ENCODE measurements around the gene PLXDC1.

Gene PLXDC1

DNA sequence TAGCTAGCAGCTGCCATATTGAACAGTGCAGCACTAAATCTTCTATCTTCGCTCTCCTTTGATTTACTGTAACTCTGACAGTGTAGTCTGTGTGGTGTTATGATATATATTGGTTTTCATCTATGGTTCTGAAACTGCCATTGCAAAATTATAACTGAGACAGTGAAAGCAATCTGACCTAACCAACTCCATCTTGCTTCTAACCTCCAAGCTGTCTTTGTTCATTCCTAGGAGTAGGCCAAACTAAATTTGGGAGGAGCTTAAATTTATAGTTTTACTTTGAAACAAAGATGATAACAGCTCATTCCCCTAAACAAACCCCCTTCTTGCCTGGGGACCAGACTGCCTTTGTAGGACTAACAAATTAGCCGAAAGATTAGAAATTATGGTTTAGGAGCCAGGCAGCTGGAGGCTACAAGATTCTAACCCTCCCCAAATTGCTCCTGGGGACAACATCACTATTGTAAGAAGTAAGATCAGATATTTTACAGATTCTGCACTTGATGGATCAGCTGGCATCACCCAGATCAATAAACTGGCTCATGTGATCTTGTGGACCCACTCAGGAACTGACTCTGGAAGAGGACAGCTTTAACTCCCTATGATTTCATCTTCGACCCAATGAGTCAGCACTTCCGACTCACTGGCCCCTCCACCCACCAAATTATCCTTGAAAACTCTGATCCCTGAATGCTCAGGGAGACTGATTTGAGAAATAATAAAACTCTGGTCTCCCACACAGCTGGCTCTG, 137.2 kb downstream of the PLXDC1 start:
- no peak for DNase-seq (ENCODE audit: low read depth in 2 of 2)
